DND-41 (cell line): ENCODE data around the gene EEF2.

ENCODE experiments used
- EZH2 ChIP-seq: IDR thresholded peaks from 3 replicates; pipeline ENCODE4 v1.6.1; 2012; ENCODE audit warnings: borderline replicate concordance, low read depth, mild to moderate bottlenecking, moderate library complexity, low read length, inconsistent platforms; ENCODE audit not compliant: severe bottlenecking
- TF ChIP-seq, protein P1 (sequence below): IDR thresholded peaks from 2 replicates; pipeline ENCODE4 v1.5.1; 2012; ENCODE audit warnings: borderline replicate concordance, low read length, moderate library complexity, mild to moderate bottlenecking; ENCODE audit not compliant: poor library complexity, severe bottlenecking; ENCODE audit errors: extremely low read depth

DNA sequence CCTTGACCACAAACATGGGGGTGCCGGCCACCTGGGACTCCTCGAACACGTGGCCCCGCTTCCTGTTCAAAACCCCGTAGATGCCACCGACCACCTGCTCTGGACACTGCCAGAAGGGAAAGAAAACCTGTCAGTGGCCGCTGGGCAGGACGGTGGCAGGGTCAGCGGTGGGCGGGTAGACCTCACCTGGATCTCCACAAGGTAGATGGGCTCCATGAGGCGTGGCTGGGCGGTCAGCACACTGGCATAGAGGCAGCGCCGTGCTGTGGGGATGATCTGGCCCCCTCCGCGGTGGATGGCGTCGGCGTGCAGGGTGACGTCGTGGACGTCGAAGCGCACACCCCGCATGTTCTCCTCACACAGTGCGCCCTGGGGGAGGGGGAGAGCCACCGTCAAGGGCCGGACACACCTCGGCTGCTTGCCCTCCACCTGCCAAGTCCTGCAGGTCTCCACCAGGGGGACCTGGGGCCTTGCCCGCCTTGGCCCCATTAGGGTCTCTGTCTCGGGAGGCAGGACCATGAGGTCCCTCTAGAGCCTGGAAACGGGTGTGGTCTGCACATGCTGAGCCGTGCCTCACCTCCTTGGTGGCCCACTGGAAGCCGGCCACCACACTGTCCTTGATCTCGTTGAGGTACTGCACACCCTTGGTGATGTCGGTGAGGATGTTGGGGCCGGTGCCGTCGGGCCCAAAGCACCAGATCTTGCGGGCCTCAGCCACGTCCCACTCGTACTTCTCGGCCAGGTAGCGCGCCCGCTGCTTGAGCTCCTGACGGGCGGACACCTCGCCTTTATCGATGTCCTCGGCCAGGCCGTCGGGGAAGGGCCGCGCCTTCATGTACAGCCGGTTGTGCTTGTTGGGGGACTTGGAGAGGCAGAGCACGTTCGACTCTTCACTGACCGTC lies 7.8 kb downstream of the EEF2 start:
- TF ChIP-seq, protein P1, sequence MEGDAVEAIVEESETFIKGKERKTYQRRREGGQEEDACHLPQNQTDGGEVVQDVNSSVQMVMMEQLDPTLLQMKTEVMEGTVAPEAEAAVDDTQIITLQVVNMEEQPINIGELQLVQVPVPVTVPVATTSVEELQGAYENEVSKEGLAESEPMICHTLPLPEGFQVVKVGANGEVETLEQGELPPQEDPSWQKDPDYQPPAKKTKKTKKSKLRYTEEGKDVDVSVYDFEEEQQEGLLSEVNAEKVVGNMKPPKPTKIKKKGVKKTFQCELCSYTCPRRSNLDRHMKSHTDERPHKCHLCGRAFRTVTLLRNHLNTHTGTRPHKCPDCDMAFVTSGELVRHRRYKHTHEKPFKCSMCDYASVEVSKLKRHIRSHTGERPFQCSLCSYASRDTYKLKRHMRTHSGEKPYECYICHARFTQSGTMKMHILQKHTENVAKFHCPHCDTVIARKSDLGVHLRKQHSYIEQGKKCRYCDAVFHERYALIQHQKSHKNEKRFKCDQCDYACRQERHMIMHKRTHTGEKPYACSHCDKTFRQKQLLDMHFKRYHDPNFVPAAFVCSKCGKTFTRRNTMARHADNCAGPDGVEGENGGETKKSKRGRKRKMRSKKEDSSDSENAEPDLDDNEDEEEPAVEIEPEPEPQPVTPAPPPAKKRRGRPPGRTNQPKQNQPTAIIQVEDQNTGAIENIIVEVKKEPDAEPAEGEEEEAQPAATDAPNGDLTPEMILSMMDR, result peak; percentile 18
- no peak for TF ChIP-seq EZH2
